RPMI7951 (cell line): ENCODE measurements around the gene FKBP15. TPM values are rescaled to one million over a fixed set of nuclear protein-coding genes. Genes with fewer than 3 reads are reported as not detected.
A peak's percentile ranks its signal among the peaks of the same experiment; 100 is the strongest.

ENCODE experiments used
- DNase-seq: peaks from one replicate; pipeline ENCODE4 v3.0.0-alpha.2; 2012; ENCODE audit warnings: low read depth
- total RNA-seq: library from RNA; depleted of rRNA; stranded (reverse); fragments of >200 nt; shearing (Covaris generic); gene quantifications from 2 replicates; pipeline ENCODE4 v1.2.3, GENCODE V29; 2014

Gene FKBP15
- total RNA-seq, 1 experiment from 2014 or later: 19.1 TPM

- DNase-seq: no peak
These were observed 7.1 kb upstream of the FKBP15 start for GRCh38 chr9:113228130-113228665.

- DNase-seq: no peak
These were observed 6.4 kb upstream of the FKBP15 start for GRCh38 chr9:113227436-113227835.

- DNase-seq: peak; percentile 30
These were observed 2.9 kb upstream of the FKBP15 start for GRCh38 chr9:113223963-113224362.

- peak; percentile 19 for DNase-seq
These were observed 1.4 kb upstream of the FKBP15 start for GRCh38 chr9:113222482-113222841.

GRCh38 chr9:113221800-113222481, 864 bp upstream of the FKBP15 start:
- no peak for DNase-seq

- peak; percentile 2 for DNase-seq
These were observed 542 bp downstream of the FKBP15 start for GRCh38 chr9:113220467-113221002.

- peak; percentile 66 for DNase-seq
These were observed 1.1 kb downstream of the FKBP15 start for GRCh38 chr9:113219969-113220368.

GRCh38 chr9:113219186-113219936, 1.7 kb downstream of the FKBP15 start:
- DNase-seq: no peak

- DNase-seq: no peak
These were observed 4.7 kb downstream of the FKBP15 start for GRCh38 chr9:113216406-113216805.

- DNase-seq: peak; percentile 29
These were observed 5.9 kb downstream of the FKBP15 start for GRCh38 chr9:113215132-113215531.

GRCh38 chr9:113210815-113211214, 10.3 kb downstream of the FKBP15 start:
- DNase-seq: no peak

- no peak for DNase-seq
These were observed 15.2 kb downstream of the FKBP15 start for GRCh38 chr9:113205861-113206260.

- no peak for DNase-seq
These were observed 15.6 kb downstream of the FKBP15 start for GRCh38 chr9:113205432-113205831.

GRCh38 chr9:113199683-113200329, 21.3 kb downstream of the FKBP15 start:
- DNase-seq: no peak

- DNase-seq: no peak
These were observed 28.6 kb downstream of the FKBP15 start for GRCh38 chr9:113192455-113192854.

- peak; percentile 85 for DNase-seq
These were observed 33.0 kb downstream of the FKBP15 start for GRCh38 chr9:113187929-113188595.

- no peak for DNase-seq
These were observed 34.8 kb downstream of the FKBP15 start for GRCh38 chr9:113186137-113186755.

GRCh38 chr9:113185271-113185670, 35.8 kb downstream of the FKBP15 start:
- peak; percentile 3 for DNase-seq

- no peak for DNase-seq
These were observed 36.5 kb downstream of the FKBP15 start for GRCh38 chr9:113184539-113184938.

GRCh38 chr9:113183956-113184488, 37.1 kb downstream of the FKBP15 start:
- no peak for DNase-seq

GRCh38 chr9:113181165-113181564, 39.9 kb downstream of the FKBP15 start:
- no peak for DNase-seq
